HepG2 (cell line): ENCODE data around the gene GRIN3B. TPM values are rescaled to one million over a fixed set of nuclear protein-coding genes. Genes with fewer than 3 reads are reported as not detected.

Source experiments
- AHR ChIP-seq: IDR thresholded peaks from 2 replicates; pipeline ENCODE4 v1.6.1; 2018; ENCODE audit warnings: missing genetic modification reagents, missing compliant biosample characterization
- DNMT3B ChIP-seq: conservative IDR thresholded peaks from 2 replicates; pipeline ENCODE4 v1.6.1; 2016; ENCODE audit warnings: missing biosample characterization, control low read depth
- HMG20A ChIP-seq: IDR thresholded peaks from 2 replicates; pipeline ENCODE4 v1.6.1; 2016; ENCODE audit warnings: borderline replicate concordance
- JUND ChIP-seq: sonication (generic); formaldehyde crosslinking; IDR thresholded peaks from 2 replicates; pipeline ENCODE4 v1.8.0; 2022; ENCODE audit warnings: mild to moderate bottlenecking, missing genetic modification reagents
- NFYC ChIP-seq: IDR thresholded peaks from 2 replicates; pipeline ENCODE4 v1.6.1; 2016; ENCODE audit warnings: missing genetic modification reagents, missing compliant biosample characterization
- PITX1 ChIP-seq: sonication (generic); formaldehyde crosslinking; IDR thresholded peaks from 2 replicates; pipeline ENCODE4 v1.5.1; 2020; ENCODE audit warnings: mild to moderate bottlenecking, missing genetic modification reagents
- PPARG ChIP-seq: conservative IDR thresholded peaks from 2 replicates; pipeline ENCODE4 v1.6.1; 2016; ENCODE audit warnings: missing biosample characterization, missing genetic modification reagents
- RCOR2 ChIP-seq: IDR thresholded peaks from 2 replicates; pipeline ENCODE4 v1.6.1; 2016; ENCODE audit warnings: missing biosample characterization, missing genetic modification reagents
- SP4 ChIP-seq: sonication (generic); formaldehyde crosslinking; IDR thresholded peaks from 2 replicates; pipeline ENCODE4 v1.8.1; 2023; ENCODE audit warnings: mild to moderate bottlenecking, missing genetic modification reagents
- polyA plus RNA-seq, 8 experiments: library from polyadenylated mRNA; depleted of rRNA in 3 of 8; stranded (reverse) in 7 of 8; unstranded in 1 of 8; fragments of >200 nt; fragmentation: Illumina TruSeq in 4 of 8; extraction: Trizol in 4 of 8; gene quantifications; 2 replicates each; pipeline versions ENCODE4 v1.2.1 to v1.2.3, GENCODE V29; 2011 to 2016; ENCODE audit warnings: low read depth in 4 of 8, missing spikeins in 1 of 8, mixed read lengths in 1 of 8; ENCODE audit not compliant: insufficient read depth in 1 of 8
- total RNA-seq, 5 experiments: library from RNA; depleted of rRNA; stranded (reverse); fragments of >200 nt; fragmentation: Illumina TruSeq; extraction: Trizol; gene quantifications; 2 replicates each; pipeline ENCODE4 v1.2.3, GENCODE V29; 2016; ENCODE audit warnings: low read depth in 1 of 5
- TF ChIP-seq, protein P1 (sequence below): IDR thresholded peaks from 2 replicates; pipeline ENCODE4 v1.6.1; 2016; ENCODE audit warnings: low read depth, missing genetic modification reagents, missing compliant biosample characterization
- TF ChIP-seq, protein P2 (sequence below): sonication (generic); formaldehyde crosslinking; IDR thresholded peaks from 2 replicates; pipeline ENCODE4 v1.4.0; 2020; ENCODE audit warnings: missing genetic modification reagents, low read depth, mild to moderate bottlenecking, borderline replicate concordance
- TF ChIP-seq, protein P3 (sequence below): sonication (generic); formaldehyde crosslinking; IDR thresholded peaks from 2 replicates; pipeline ENCODE4 v1.5.0; 2020; ENCODE audit warnings: missing genetic modification reagents
- TF ChIP-seq, protein P4 (sequence below): sonication (generic); formaldehyde crosslinking; conservative IDR thresholded peaks from 2 replicates; pipeline ENCODE4 v1.4.0; 2020; ENCODE audit warnings: mild to moderate bottlenecking, missing genetic modification reagents, moderate library complexity
- TF ChIP-seq, protein P5 (sequence below): sonication (generic); IDR thresholded peaks from 2 replicates; pipeline ENCODE4 v1.6.1; 2016; ENCODE audit warnings: low read depth, borderline replicate concordance
- TF ChIP-seq, protein P6 (sequence below): sonication (generic); formaldehyde crosslinking; IDR thresholded peaks from 2 replicates; pipeline ENCODE4 v1.4.0; 2020; ENCODE audit warnings: missing genetic modification reagents

Gene GRIN3B
- total and polyA plus RNA-seq, 2 of the 13 experiments (the other 11 are each of a cell fraction or from before 2014, with no cell fraction given) = 0.07 to 0.20 TPM

DNA sequence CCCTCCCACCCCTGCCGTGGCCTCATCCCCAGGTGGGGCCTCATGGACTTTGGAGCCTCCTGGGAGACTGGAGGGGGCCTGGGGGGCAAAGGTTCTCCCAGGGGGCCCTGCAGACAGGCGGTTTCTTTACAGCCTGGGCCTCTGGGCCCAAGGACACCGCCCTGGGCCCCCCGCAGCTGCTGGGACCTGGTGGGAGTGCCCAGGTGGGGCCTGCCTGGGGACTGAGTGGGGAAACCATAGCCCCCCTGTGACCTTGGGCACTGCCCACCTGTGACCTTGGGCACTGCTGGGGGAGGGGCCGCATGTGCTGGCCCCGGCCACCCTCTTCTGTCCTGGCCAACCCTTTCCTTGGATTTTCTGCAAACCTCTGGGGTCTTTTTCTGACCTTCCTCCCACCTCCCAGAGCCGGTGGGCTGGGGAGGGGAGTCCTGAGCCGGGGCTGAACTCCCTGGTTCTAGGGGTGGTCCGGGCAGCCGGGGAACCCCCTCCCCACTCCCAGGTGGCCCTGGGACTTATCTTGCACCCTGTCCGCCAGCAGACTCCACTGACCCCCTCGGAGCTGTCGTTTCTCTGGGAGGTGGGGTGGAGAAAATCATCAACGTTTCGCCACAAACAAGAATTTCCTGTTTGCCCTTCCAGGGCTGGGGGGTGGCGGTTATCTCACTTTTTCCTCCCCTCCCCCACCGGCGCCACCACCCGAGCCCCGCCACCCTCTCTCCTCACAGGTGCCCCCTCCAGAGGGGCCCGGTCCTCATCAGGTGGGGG lies 47.4 kb upstream of the GRIN3B start (continued):
- TF ChIP-seq, protein P1, sequence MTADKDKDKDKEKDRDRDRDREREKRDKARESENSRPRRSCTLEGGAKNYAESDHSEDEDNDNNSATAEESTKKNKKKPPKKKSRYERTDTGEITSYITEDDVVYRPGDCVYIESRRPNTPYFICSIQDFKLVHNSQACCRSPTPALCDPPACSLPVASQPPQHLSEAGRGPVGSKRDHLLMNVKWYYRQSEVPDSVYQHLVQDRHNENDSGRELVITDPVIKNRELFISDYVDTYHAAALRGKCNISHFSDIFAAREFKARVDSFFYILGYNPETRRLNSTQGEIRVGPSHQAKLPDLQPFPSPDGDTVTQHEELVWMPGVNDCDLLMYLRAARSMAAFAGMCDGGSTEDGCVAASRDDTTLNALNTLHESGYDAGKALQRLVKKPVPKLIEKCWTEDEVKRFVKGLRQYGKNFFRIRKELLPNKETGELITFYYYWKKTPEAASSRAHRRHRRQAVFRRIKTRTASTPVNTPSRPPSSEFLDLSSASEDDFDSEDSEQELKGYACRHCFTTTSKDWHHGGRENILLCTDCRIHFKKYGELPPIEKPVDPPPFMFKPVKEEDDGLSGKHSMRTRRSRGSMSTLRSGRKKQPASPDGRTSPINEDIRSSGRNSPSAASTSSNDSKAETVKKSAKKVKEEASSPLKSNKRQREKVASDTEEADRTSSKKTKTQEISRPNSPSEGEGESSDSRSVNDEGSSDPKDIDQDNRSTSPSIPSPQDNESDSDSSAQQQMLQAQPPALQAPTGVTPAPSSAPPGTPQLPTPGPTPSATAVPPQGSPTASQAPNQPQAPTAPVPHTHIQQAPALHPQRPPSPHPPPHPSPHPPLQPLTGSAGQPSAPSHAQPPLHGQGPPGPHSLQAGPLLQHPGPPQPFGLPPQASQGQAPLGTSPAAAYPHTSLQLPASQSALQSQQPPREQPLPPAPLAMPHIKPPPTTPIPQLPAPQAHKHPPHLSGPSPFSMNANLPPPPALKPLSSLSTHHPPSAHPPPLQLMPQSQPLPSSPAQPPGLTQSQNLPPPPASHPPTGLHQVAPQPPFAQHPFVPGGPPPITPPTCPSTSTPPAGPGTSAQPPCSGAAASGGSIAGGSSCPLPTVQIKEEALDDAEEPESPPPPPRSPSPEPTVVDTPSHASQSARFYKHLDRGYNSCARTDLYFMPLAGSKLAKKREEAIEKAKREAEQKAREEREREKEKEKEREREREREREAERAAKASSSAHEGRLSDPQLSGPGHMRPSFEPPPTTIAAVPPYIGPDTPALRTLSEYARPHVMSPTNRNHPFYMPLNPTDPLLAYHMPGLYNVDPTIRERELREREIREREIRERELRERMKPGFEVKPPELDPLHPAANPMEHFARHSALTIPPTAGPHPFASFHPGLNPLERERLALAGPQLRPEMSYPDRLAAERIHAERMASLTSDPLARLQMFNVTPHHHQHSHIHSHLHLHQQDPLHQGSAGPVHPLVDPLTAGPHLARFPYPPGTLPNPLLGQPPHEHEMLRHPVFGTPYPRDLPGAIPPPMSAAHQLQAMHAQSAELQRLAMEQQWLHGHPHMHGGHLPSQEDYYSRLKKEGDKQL (CRISPR knock-in tag) = peak; percentile 86
- TF ChIP-seq AHR (0 out of 2 replicates have a peak, but pooled peaks have one; percentile 78), JUND (CRISPR knock-in tag) (0 out of 2 replicates have a peak, but pooled peaks have one; percentile 47), NFYC (CRISPR knock-in tag) (0 out of 2 replicates have a peak, but pooled peaks have one; percentile 13), HMG20A (CRISPR knock-in tag) (peak; percentile 85), RCOR2 (CRISPR knock-in tag) (peak; percentile 69), PITX1 (peak; percentile 91), DNMT3B (CRISPR knock-in tag) (0 out of 2 replicates have a peak, but pooled peaks have one; percentile 31), PPARG (CRISPR knock-in tag) (peak; percentile 75), SP4 (CRISPR knock-in tag) (peak; percentile 25; the same call in 1 of the 2 replicates)
- TF ChIP-seq, protein P2, sequence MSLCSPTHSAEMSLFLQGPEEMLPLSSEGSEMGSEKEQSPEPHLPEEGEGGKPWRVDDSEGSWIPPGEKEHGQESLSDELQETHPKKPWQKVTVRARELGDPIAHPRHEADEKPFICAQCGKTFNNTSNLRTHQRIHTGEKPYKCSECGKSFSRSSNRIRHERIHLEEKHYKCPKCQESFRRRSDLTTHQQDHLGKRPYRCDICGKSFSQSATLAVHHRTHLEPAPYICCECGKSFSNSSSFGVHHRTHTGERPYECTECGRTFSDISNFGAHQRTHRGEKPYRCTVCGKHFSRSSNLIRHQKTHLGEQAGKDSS = no peak
- TF ChIP-seq, protein P3, sequence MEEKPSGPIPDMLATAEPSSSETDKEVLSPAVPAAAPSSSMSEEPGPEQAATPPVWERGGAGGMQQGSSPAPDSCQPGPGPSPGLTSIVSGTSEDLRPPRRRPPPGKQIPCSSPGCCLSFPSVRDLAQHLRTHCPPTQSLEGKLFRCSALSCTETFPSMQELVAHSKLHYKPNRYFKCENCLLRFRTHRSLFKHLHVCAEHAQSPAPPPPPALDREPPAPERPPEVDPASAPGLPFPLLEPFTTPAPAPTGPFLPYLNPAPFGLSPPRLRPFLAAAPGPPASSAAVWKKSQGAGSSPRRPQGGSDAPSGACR (CRISPR knock-in tag) = peak; percentile 89; the same call in 1 of the 2 replicates
- TF ChIP-seq, protein P4, sequence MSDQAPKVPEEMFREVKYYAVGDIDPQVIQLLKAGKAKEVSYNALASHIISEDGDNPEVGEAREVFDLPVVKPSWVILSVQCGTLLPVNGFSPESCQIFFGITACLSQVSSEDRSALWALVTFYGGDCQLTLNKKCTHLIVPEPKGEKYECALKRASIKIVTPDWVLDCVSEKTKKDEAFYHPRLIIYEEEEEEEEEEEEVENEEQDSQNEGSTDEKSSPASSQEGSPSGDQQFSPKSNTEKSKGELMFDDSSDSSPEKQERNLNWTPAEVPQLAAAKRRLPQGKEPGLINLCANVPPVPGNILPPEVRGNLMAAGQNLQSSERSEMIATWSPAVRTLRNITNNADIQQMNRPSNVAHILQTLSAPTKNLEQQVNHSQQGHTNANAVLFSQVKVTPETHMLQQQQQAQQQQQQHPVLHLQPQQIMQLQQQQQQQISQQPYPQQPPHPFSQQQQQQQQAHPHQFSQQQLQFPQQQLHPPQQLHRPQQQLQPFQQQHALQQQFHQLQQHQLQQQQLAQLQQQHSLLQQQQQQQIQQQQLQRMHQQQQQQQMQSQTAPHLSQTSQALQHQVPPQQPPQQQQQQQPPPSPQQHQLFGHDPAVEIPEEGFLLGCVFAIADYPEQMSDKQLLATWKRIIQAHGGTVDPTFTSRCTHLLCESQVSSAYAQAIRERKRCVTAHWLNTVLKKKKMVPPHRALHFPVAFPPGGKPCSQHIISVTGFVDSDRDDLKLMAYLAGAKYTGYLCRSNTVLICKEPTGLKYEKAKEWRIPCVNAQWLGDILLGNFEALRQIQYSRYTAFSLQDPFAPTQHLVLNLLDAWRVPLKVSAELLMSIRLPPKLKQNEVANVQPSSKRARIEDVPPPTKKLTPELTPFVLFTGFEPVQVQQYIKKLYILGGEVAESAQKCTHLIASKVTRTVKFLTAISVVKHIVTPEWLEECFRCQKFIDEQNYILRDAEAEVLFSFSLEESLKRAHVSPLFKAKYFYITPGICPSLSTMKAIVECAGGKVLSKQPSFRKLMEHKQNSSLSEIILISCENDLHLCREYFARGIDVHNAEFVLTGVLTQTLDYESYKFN (CRISPR knock-in tag) = peak; percentile 100
- TF ChIP-seq, protein P5, sequence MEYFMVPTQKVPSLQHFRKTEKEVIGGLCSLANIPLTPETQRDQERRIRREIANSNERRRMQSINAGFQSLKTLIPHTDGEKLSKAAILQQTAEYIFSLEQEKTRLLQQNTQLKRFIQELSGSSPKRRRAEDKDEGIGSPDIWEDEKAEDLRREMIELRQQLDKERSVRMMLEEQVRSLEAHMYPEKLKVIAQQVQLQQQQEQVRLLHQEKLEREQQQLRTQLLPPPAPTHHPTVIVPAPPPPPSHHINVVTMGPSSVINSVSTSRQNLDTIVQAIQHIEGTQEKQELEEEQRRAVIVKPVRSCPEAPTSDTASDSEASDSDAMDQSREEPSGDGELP = peak; percentile 96
- TF ChIP-seq, protein P6, sequence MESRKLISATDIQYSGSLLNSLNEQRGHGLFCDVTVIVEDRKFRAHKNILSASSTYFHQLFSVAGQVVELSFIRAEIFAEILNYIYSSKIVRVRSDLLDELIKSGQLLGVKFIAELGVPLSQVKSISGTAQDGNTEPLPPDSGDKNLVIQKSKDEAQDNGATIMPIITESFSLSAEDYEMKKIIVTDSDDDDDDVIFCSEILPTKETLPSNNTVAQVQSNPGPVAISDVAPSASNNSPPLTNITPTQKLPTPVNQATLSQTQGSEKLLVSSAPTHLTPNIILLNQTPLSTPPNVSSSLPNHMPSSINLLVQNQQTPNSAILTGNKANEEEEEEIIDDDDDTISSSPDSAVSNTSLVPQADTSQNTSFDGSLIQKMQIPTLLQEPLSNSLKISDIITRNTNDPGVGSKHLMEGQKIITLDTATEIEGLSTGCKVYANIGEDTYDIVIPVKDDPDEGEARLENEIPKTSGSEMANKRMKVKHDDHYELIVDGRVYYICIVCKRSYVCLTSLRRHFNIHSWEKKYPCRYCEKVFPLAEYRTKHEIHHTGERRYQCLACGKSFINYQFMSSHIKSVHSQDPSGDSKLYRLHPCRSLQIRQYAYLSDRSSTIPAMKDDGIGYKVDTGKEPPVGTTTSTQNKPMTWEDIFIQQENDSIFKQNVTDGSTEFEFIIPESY (CRISPR knock-in tag) = peak; percentile 86
